ENCODE measurements around the gene PSMC5. TPM values are rescaled to one million over a fixed set of nuclear protein-coding genes. Genes with fewer than 3 reads are reported as not detected.
"Not testable (repeated sequence)": the region's sequence is repeated elsewhere in the genome, so short reads cannot be mapped to it uniquely, and the experiment has no call there.

PSMC5 gene
- polyA plus RNA-seq, 1 experiment, result 220 TPM

- H3K27ac ChIP-seq (ENCODE audit: low read depth, low read length), result no peak overlapping the region
- peaks cover 18% of the 10 kb centered on the region for H3K27me3 ChIP-seq (ENCODE audit: control insufficient read depth, insufficient read depth, low read length)
- peaks cover 15% of the 10 kb centered on the region for H3K9me3 ChIP-seq (ENCODE audit: control insufficient read depth, insufficient read depth, low read length)
- H3K4me3 ChIP-seq (ENCODE audit: low read depth, low read length), result no peak overlapping the region
- no peak for DNase-seq (ENCODE audit: low read depth, low spot score)
- ChIA-PET POLR2A (interaction anchor here (0.7 kb wide), 2 partner anchors 75 to 571 kb away, joined by 4 to 7 read pairs; no protein-coding TSS in a partner anchor), CTCF (interaction anchor here (0.7 kb wide), 1 partner anchor 425 kb away, joined by 7 read pairs; no protein-coding TSS in a partner anchor)
- TF ChIP-seq CTCF (IDR thresholded peaks at IDR 0.05; ENCODE audit: low read depth, low read length), result no peak
Observed at GRCh38 chr17:63850401-63850800, 23.2 kb downstream of the PSMC5 start.

GRCh38 chr17:63853260-63853659 is 26.0 kb downstream of the PSMC5 start:
- ChIA-PET CTCF (interaction anchor here (1.2 kb wide), 1 partner anchor 12 kb away, joined by 3 read pairs; no protein-coding TSS in a partner anchor), POLR2A (no interaction called here)
- Histone ChIP-seq H3K27me3 (ENCODE audit: control insufficient read depth, insufficient read depth, low read length) (peaks cover 21% of the 10 kb centered on the region), H3K9me3 (ENCODE audit: control insufficient read depth, insufficient read depth, low read length) (peaks cover 15% of the 10 kb centered on the region), H3K27ac (ENCODE audit: low read depth, low read length) (no peak overlapping the region), H3K4me3 (ENCODE audit: low read depth, low read length) (no peak overlapping the region)
- TF ChIP-seq CTCF (IDR thresholded peaks at IDR 0.05; ENCODE audit: low read depth, low read length), result no peak
- DNase-seq (ENCODE audit: low read depth, low spot score), result no peak

- ChIA-PET POLR2A (no interaction called here), CTCF (interaction anchor here (2.8 kb wide), 1 partner anchor 11 kb away, joined by 14 read pairs; no protein-coding TSS in a partner anchor)
- H3K4me3 ChIP-seq (ENCODE audit: low read depth, low read length), result no peak overlapping the region
- peaks cover 20% of the 10 kb centered on the region for H3K27me3 ChIP-seq (ENCODE audit: control insufficient read depth, insufficient read depth, low read length)
- DNase-seq (ENCODE audit: low read depth, low spot score), result no peak
- TF ChIP-seq CTCF (IDR thresholded peaks at IDR 0.05; ENCODE audit: low read depth, low read length), result no peak
- H3K27ac ChIP-seq (ENCODE audit: low read depth, low read length), result no peak overlapping the region
- peaks cover under 1% of the 10 kb centered on the region; the same call in 1 of the 2 replicates for H3K9me3 ChIP-seq (ENCODE audit: control insufficient read depth, insufficient read depth, low read length)
Observed at GRCh38 chr17:63854709-63855108, 27.5 kb downstream of the PSMC5 start.

GRCh38 chr17:63855185-63855584 is 28.0 kb downstream of the PSMC5 start:
- DNase-seq (ENCODE audit: low read depth, low spot score), result no peak
- POLR2A ChIA-PET, result no interaction called here
- CTCF ChIA-PET, result interaction anchor here (2.8 kb wide), 1 partner anchor 11 kb away, joined by 14 read pairs; no protein-coding TSS in a partner anchor
- H3K4me3 ChIP-seq (ENCODE audit: low read depth, low read length), result no peak overlapping the region
- no peak for TF ChIP-seq CTCF (IDR thresholded peaks at IDR 0.05; ENCODE audit: low read depth, low read length)
- no peaks in the 10 kb centered on the region for H3K9me3 ChIP-seq (ENCODE audit: control insufficient read depth, insufficient read depth, low read length)
- H3K27ac ChIP-seq (ENCODE audit: low read depth, low read length), result no peak overlapping the region
- H3K27me3 ChIP-seq (ENCODE audit: control insufficient read depth, insufficient read depth, low read length), result peaks cover 22% of the 10 kb centered on the region

- CTCF ChIA-PET, result interaction anchor here (0.5 to 2.8 kb wide), 4 partner anchors 9 to 621 kb away, joined by 3 to 14 read pairs (median 6); no protein-coding TSS in a partner anchor
- DNase-seq (ENCODE audit: low read depth, low spot score); H3K4me3 ChIP-seq (ENCODE audit: low read depth, low read length); POLR2A ChIA-PET; H3K9me3 ChIP-seq (ENCODE audit: control insufficient read depth, insufficient read depth, low read length); H3K27ac ChIP-seq (ENCODE audit: low read depth, low read length): not testable (repeated sequence)
- peaks cover 23% of the 10 kb centered on the region for H3K27me3 ChIP-seq (ENCODE audit: control insufficient read depth, insufficient read depth, low read length)
Observed at GRCh38 chr17:63856425-63856824, 29.2 kb downstream of the PSMC5 start.

All from AG04450 (cell line).